Right lung (tissue), 5 donors: ENCODE measurements around the gene FAM72D. TPM values are rescaled to one million over a fixed set of nuclear protein-coding genes. Genes with fewer than 3 reads are reported as not detected.
A peak's percentile ranks its signal among the peaks of the same experiment; 100 is the strongest.
"Not testable (repeated sequence)": the region's sequence is repeated elsewhere in the genome, so short reads cannot be mapped to it uniquely, and the experiment has no call there.

ENCODE experiments used
- DNase-seq, 2 donors: peaks; one replicate each; pipeline ENCODE4 v3.0.0-alpha.2; 2013
- polyA plus RNA-seq, 5 donors: library from polyadenylated mRNA; unstranded; fragments of 120-200 nt; gene quantifications; one replicate each; pipeline versions ENCODE4 v1.2.1 to v1.2.3, GENCODE V29; 2013; ENCODE audit warnings: inconsistent platforms in 1 of 5, low replicate concordance in 1 of 5; ENCODE audit not compliant: insufficient read length in 5 of 5, insufficient read depth in 1 of 5

The FAM72D gene
- polyA plus RNA-seq, 5 donors: 1.7 to 4.8 (median 2.5) TPM

GRCh38 chr1:145146308-145146707 lies 50.5 kb downstream of the FAM72D start:
- DNase-seq: not testable (repeated sequence)

DNA sequence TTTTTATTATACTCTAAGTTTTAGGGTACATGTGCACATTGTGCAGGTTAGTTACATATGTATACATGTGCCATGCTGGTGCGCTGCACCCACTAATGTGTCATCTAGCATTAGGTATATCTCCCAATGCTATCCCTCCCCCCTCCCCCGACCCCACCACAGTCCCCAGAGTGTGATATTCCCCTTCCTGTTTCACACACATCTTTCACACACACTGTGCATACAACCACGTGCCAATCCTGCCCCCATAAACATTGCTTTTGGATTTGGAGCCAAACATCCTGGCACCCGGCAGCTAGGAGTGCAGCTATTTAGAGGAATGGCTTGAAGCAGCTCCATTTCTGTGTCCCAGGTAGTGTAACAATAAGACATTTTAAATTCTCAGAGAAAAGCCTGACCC lies 51.4 kb downstream of the FAM72D start:
- DNase-seq: not testable (repeated sequence)

GRCh38 chr1:145155421-145155820 lies 59.6 kb downstream of the FAM72D start:
- not testable (repeated sequence) for DNase-seq

GRCh38 chr1:145155873-145156272 lies 60.1 kb downstream of the FAM72D start:
- not testable (repeated sequence) for DNase-seq

DNA sequence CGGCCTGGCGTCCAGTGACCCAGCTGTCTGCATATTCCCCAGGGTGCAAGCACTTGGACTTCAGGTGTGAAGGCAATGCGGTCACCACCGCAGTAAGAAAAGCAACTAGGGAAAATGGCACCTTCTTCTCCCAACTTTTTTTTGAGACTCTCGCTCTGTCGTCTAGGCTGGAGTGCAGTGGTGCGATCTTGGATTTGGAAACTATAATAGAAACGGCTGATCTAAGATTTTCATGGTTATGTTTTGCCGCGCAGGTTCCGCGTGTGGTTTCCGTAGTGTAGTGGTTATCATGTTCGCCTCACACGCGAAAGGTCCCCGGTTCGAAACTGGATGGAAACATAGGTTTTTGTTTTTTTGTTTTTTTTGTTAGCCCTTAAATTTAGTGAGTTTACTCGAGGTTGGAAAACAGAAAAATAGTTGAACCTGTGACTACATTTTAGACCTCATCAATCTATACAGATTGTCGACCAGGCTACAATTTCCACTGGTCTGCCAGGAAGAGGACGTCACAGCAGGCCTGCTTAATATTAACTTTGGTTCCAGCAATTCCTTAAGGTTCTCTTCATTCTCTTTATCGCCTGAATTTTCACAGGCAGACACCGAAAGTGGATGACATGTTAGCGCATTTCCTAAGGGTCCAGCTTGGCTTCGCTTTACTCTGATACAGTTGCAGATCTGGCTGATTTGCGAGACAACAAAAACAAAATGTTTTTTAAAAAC lies 61.3 kb downstream of the FAM72D start:
- DNase-seq: peak; percentile 47 to 61

DNA sequence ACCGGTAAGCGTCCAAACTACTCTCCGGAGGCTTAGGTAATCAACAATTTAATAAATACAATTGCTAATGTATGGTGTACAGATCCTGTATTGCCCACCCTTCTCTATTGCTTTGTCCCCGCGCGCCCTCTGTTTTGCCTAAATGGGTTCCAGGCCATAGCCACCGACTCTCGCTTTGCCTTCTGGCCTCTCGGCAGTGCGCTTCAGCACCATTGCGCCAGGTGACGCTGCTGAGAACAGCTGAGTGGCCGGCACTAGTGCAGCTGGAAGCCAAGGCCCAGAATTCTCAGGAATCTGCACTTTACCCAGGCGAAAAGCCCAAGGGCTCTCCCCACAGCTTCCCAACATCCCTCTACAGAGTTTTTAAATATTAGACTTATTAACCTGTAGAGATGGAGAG lies 61.9 kb downstream of the FAM72D start:
- DNase-seq: not testable (repeated sequence)

GRCh38 chr1:145161046-145161752 lies 65.4 kb downstream of the FAM72D start:
- DNase-seq: not testable (repeated sequence)

Other genes starting within 250 kb of the FAM72D start
- gene SRGAP2B, start 646 bp upstream of the FAM72D start, polyA plus RNA-seq: 10 to 100 TPM; 18.4 to 35.5 (median 29.0) TPM
- not detected for gene PPIAL4D, start 146.2 kb downstream of the FAM72D start, polyA plus RNA-seq